H1 (cell line): ENCODE results near the gene RIN1. TPM values are rescaled to one million over a fixed set of nuclear protein-coding genes. Genes with fewer than 3 reads are reported as not detected.

ENCODE experiments used
- CBX5 ChIP-seq: fragments of 300-800, 300-1000 bp; sonication (generic); IDR thresholded peaks from 2 replicates; pipeline ENCODE4 v1.7.1; 2016; ENCODE audit warnings: antibody characterized with exemption, low read length, low read depth
- CHD1 ChIP-seq: IDR thresholded peaks from 2 replicates; pipeline ENCODE4 v1.6.1; 2012; ENCODE audit warnings: low read depth, low read length, improper control_type of control experiment
- CHD7 ChIP-seq: fragments of 300-600 bp; sonication (generic); IDR thresholded peaks from 2 replicates; pipeline ENCODE4 v1.7.1; 2012; ENCODE audit warnings: low read length, moderate library complexity, mild to moderate bottlenecking, inconsistent platforms; ENCODE audit not compliant: insufficient replicate concordance
- EZH2 ChIP-seq: fragments of 200-600 bp; sonication (generic); IDR thresholded peaks from 2 replicates; pipeline ENCODE4 v1.7.1; 2012; ENCODE audit warnings: low read depth, mild to moderate bottlenecking, moderate library complexity, low read length, inconsistent platforms; ENCODE audit not compliant: severe bottlenecking
- FOSL1 ChIP-seq: IDR thresholded peaks from 2 replicates; pipeline ENCODE4 v1.6.1; 2011; ENCODE audit warnings: mild to moderate bottlenecking, low read depth, low read length, moderate library complexity; ENCODE audit not compliant: insufficient read depth
- RNF2 ChIP-seq: fragments of 200-900, 300-1000 bp; sonication (generic); IDR thresholded peaks from 2 replicates; pipeline ENCODE4 v1.7.1; 2016; ENCODE audit warnings: borderline replicate concordance, low read depth, mild to moderate bottlenecking, antibody characterized with exemption, low read length; ENCODE audit not compliant: poor library complexity, severe bottlenecking; ENCODE audit errors: missing control alignments
- SP2 ChIP-seq: IDR thresholded peaks from 2 replicates; pipeline ENCODE4 v1.6.1; 2012; ENCODE audit warnings: mild to moderate bottlenecking, low read length, inconsistent platforms
- polyA plus RNA-seq, 7 experiments: library from polyadenylated mRNA; depleted of rRNA in 3 of 7; stranded (reverse) in 5 of 7; unstranded in 2 of 7; fragments of >200 nt in 5 of 7; fragments of 200-250 nt in 2 of 7; gene quantifications; 1 replicate in 5 of 7; 2 replicates in 1 of 7; 4 replicates in 1 of 7; pipeline versions ENCODE4 v1.2.1 to v1.2.3, GENCODE V29; 2011 to 2013; ENCODE audit warnings: missing spikeins in 2 of 7, mixed read lengths in 2 of 7
- total RNA-seq: library from RNA; stranded (reverse); fragmentation: NEBNext Ultra II Directional; extraction: Animal tissue kit (Norgen Biotek cat#: 25700); gene quantifications from 2 replicates; pipeline ENCODE4 v1.2.1, GENCODE V29; 2021
- TF ChIP-seq, protein P1 (sequence below): IDR thresholded peaks from 2 replicates; pipeline ENCODE4 v1.6.1; 2012; ENCODE audit warnings: inconsistent platforms

Gene RIN1
- total and polyA plus RNA-seq, 2 of the 8 experiments (the other 6 are each of a cell fraction or from before 2014, with no cell fraction given), result 2.5 to 5.4 TPM

DNA sequence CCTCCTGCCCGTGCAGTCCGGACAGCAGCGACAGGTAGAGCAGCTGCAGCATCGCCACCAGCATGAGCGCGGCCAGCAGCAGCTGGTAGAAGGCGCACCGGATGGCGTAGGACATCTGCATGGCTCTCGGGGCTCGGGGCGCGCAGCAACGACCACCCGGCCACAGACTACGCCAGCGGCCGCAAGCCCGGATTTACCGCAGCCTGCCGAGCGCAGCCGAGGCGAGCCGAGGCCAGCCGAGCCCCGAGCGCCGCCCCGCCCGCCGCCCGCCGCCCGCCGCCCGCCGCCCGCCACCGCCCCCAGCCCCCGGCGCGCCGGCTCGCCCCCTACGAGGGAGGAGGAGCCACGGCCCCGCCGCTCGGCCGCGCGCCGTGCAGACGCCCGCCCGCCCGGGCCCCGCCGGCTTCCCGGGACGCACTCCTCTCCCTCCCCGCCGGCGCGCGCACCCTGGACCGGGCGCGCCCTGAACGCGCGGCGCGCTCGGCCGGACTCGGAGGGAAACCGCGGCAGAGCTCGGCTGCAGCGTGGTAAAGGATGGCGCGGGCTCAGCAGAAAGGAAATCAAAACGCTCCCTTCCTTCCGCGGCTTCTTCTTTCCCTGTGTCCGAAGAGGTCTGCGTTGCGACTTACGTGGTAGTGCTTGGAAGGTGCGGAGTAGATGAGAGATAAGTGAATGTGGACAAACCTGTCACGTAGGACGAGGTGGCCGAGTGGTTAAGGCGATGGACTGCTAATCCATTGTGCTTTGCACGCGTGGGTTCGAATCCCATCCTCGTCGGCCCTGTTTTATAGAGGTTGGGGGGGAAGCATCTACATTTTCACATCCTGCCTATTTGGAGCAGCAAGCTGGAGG is 11.4 kb upstream of the RIN1 start, which contains the start of gene B4GAT1 (continued):
- TF ChIP-seq SP2, result no peak
- no peak for TF ChIP-seq CBX5
- no peak for TF ChIP-seq CHD7
- TF ChIP-seq, protein P1, sequence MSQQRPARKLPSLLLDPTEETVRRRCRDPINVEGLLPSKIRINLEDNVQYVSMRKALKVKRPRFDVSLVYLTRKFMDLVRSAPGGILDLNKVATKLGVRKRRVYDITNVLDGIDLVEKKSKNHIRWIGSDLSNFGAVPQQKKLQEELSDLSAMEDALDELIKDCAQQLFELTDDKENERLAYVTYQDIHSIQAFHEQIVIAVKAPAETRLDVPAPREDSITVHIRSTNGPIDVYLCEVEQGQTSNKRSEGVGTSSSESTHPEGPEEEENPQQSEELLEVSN, result 0 out of 2 replicates have a peak, but pooled peaks have one; percentile 7
- no peak for TF ChIP-seq FOSL1
- TF ChIP-seq RNF2, result no peak
- no peak for TF ChIP-seq EZH2
- no peak for TF ChIP-seq CHD1
